ENCODE results near the gene ITPR2.
"Not testable (repeated sequence)": the region's sequence is repeated elsewhere in the genome, so short reads cannot be mapped to it uniquely, and the experiment has no call there.

The ITPR2 gene

GRCh38 chr12:26832822-26833742 lies at the start of gene ITPR2:
TSS of gene ITPR2 (minus strand) at chr12:26833194. CDS start at chr12:26832781, 413 bp downstream.
- H3K4me3 Mint-ChIP-seq = peak within 1 kb of the TSS; percentile 98 to 99
- H3K27ac Mint-ChIP-seq = peak within 1 kb of the TSS; percentile 99
- H3K27me3 Mint-ChIP-seq = no peaks in the 10 kb centered on the region
- H3K4me1 Mint-ChIP-seq = peaks cover 45% of the 10 kb centered on the region
- peak; percentile 91 for ATAC-seq
- no peaks in the 10 kb centered on the region for H3K9me3 Mint-ChIP-seq
- DNase-seq = peak; percentile 91 to 92

DNA sequence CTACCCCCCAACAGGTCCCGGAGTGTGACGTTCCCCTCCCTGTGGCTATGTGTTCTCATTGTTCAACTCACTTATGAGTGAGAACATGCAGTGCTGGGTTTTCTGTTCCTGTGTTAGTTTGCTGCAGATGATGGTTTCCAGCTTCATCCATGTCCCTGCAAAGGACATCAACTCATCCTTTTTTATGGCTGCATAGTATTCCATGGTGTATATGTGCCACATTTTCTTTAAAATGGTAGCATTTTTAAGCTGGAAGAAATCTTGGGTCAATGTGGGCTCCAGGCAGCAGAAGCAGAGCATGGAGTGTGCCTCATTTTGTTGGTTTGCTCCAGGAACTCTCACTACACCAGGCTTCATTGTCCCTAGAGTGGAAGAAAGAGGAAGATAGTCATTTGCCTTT lies 47.6 kb upstream of the ITPR2 start:
- H3K27ac Mint-ChIP-seq = peak overlapping the region in 1 of 2 donors; percentile 7
- DNase-seq (no peak), ATAC-seq (no peak)
- no peak overlapping the region for H3K4me3 Mint-ChIP-seq
- peaks cover 12% of the 10 kb centered on the region for H3K4me1 Mint-ChIP-seq
- no peaks in the 10 kb centered on the region for H3K9me3 Mint-ChIP-seq
- H3K27me3 Mint-ChIP-seq = peaks cover 19% of the 10 kb centered on the region

- no peaks in the 10 kb centered on the region for H3K9me3 Mint-ChIP-seq
- DNase-seq (no peak), ATAC-seq (no peak)
- no peak overlapping the region for H3K4me3 Mint-ChIP-seq
- peaks cover 19% of the 10 kb centered on the region for H3K27me3 Mint-ChIP-seq
- no peak overlapping the region for H3K27ac Mint-ChIP-seq
- no peaks in the 10 kb centered on the region for H3K4me1 Mint-ChIP-seq
Measured at GRCh38 chr12:26878661-26879119, 45.7 kb upstream of the ITPR2 start.

DNA sequence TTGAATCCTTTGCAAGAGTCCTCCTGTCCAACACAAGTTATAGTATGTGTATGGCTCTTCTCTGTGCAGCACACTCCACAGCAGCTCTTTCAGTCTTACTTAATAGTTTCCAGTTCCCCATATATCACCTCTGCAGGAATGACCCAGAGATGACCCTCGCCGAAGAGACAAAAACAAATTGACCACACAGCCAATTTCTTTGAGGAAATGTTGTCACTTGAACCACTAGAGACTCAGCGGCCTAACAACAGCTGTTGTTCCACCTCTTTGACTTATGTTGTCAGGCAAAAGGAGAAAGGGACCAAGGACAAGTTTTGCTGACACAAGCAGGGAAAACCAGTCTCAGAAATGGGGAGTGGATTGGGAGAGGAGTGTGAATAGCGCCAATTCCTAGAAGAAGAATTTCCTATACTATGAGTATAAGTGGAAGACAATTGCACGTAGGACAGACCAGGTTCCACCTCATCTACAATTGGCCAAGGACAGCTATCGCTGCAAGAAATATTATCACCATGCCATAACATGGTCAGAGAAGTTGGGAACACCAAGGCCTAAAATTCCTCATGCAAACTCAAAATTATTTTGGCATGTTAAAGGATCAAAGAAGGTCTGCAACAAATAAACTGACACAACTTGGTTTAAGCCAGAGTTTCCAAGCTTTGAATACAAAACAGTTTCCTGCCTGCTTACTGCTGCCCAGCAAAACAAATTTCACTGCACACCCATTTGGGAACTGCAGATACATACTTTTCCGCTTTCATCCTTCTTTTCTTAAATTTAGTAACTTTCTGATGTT lies 41.7 kb upstream of the ITPR2 start:
- Mint-ChIP-seq H3K27ac (no peak overlapping the region), H3K4me3 (no peak overlapping the region), H3K9me3 (no peaks in the 10 kb centered on the region), H3K27me3 (peaks cover 13% of the 10 kb centered on the region), H3K4me1 (peaks cover 14% of the 10 kb centered on the region)
- ATAC-seq (no peak), DNase-seq (no peak)

GRCh38 chr12:26872625-26873024 lies 39.6 kb upstream of the ITPR2 start:
- H3K4me3 Mint-ChIP-seq = no peak overlapping the region
- H3K27me3 Mint-ChIP-seq = peaks cover 13% of the 10 kb centered on the region
- DNase-seq (no peak), ATAC-seq (no peak)
- H3K9me3 Mint-ChIP-seq = no peaks in the 10 kb centered on the region
- H3K4me1 Mint-ChIP-seq = peaks cover 22% of the 10 kb centered on the region
- H3K27ac Mint-ChIP-seq = no peak overlapping the region

DNA sequence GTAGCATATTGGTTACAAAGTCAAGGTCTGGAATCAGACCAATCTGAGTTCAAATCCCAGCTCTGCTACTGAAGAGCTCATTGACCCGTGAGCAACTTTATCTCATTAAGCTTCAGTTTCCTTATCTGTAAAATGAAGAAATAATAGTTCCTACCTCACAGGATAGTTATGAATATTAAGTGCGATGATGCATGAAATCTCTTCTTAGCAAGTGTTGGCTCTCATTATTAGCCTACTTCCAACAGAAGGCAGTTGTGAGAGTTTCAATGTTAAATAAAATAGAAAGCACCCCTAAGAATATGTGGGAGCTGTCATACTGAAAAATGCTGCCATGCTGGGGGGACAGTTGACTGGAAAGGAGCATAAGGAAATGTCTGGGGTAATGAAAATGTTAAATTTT lies 39.0 kb upstream of the ITPR2 start:
- DNase-seq = no peak
- Mint-ChIP-seq H3K27ac (no peak overlapping the region), H3K4me3 (no peak overlapping the region), H3K27me3 (peaks cover 13% of the 10 kb centered on the region), H3K9me3 (no peaks in the 10 kb centered on the region), H3K4me1 (peaks cover 28% of the 10 kb centered on the region)
- ATAC-seq = no peak

GRCh38 chr12:26870491-26871419 lies 37.8 kb upstream of the ITPR2 start:
- H3K27me3 Mint-ChIP-seq = peaks cover 13% of the 10 kb centered on the region
- no peaks in the 10 kb centered on the region for H3K9me3 Mint-ChIP-seq
- DNase-seq (no peak), ATAC-seq (peak; percentile 6)
- no peak overlapping the region for H3K4me3 Mint-ChIP-seq
- peak overlapping the region in 1 of 2 donors; percentile 75 for H3K27ac Mint-ChIP-seq
- H3K4me1 Mint-ChIP-seq = peaks cover 39% of the 10 kb centered on the region

- H3K4me3 Mint-ChIP-seq = no peak overlapping the region
- DNase-seq (no peak), ATAC-seq (peak; percentile 18)
- no peaks in the 10 kb centered on the region for H3K9me3 Mint-ChIP-seq
- H3K27ac Mint-ChIP-seq = peak overlapping the region in 1 of 2 donors; percentile 75
- H3K27me3 Mint-ChIP-seq = peaks cover 13% of the 10 kb centered on the region
- H3K4me1 Mint-ChIP-seq = peaks cover 39% of the 10 kb centered on the region
Measured at GRCh38 chr12:26869908-26870459, 37.0 kb upstream of the ITPR2 start.

- Mint-ChIP-seq H3K27me3 (peaks cover 13% of the 10 kb centered on the region), H3K27ac (no peak overlapping the region), H3K4me1 (peaks cover 39% of the 10 kb centered on the region), H3K9me3 (no peaks in the 10 kb centered on the region), H3K4me3 (no peak overlapping the region)
- no peak for ATAC-seq
- DNase-seq = no peak
Measured at GRCh38 chr12:26869104-26869494, 36.1 kb upstream of the ITPR2 start.

DNA sequence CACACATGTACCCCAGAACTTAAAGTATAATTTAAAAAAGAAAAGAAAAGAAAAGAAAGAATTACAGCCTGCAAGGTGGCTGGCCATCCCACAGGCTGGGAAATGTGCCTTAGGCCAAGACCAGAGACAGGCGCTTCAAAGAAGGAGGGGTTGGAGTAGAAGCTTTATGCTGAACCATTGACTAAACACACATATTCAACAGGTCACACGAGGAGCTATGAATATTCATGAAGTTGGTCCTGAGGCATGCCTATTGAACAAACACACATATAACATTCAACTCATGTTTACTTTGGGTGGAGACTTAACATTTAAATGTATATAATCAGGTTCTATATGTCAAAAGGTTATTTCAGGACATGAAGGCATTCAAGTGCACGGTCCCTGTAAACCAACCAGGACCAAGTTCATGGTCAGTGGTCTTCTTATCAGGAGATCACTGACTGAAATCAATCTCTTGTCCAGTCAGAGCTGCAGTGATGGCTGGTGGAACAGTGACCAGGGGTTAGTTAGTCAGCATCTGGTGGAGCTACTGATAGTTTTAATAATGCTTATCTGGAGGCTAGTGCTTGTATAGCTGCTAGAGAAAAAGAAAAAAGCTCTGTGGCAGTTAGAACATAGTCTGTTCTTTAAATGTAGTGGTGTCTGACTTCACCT lies 35.6 kb upstream of the ITPR2 start:
- ATAC-seq (no peak), DNase-seq (no peak)
- Mint-ChIP-seq H3K27me3 (peaks cover 14% of the 10 kb centered on the region), H3K27ac (no peak overlapping the region), H3K9me3 (no peaks in the 10 kb centered on the region), H3K4me3 (no peak overlapping the region), H3K4me1 (peaks cover 39% of the 10 kb centered on the region)

DNA sequence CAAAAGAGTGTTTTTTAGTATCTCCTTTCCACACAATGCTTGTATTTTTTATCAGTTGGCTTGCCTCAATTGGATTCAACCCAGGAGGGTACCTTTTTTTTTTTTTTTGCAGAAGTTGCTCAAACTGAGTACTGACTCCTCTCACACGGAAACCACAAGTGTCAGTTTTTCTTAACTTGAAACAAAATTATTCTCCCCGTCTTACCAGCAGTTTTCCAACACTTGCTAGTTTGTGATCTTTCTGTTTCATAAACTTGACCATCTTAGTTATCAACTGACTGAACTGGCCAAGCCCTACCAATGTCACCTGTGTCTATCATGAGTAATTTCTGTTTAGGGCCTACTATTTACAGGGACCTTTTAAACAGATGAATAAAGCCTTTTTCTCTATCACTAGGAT lies 34.1 kb upstream of the ITPR2 start:
- H3K27me3 Mint-ChIP-seq = peaks cover 24% of the 10 kb centered on the region
- DNase-seq (peak in 1 of 2 donors; percentile 14), ATAC-seq (peak; percentile 91)
- H3K4me3 Mint-ChIP-seq = peak overlapping the region in 1 of 2 donors; percentile 7
- H3K4me1 Mint-ChIP-seq = peaks cover 39% of the 10 kb centered on the region
- H3K9me3 Mint-ChIP-seq = no peaks in the 10 kb centered on the region
- peak overlapping the region in 1 of 2 donors; percentile 55 for H3K27ac Mint-ChIP-seq

- Mint-ChIP-seq H3K27ac (no peak overlapping the region), H3K4me1 (peaks cover 24% of the 10 kb centered on the region), H3K4me3 (no peak overlapping the region), H3K9me3 (no peaks in the 10 kb centered on the region), H3K27me3 (peaks cover 12% of the 10 kb centered on the region)
- no peak for ATAC-seq
- no peak for DNase-seq
Measured at GRCh38 chr12:26863515-26863914, 30.5 kb upstream of the ITPR2 start.

- H3K9me3 Mint-ChIP-seq, H3K27ac Mint-ChIP-seq, DNase-seq, H3K4me3 Mint-ChIP-seq, ATAC-seq: not testable (repeated sequence)
- Mint-ChIP-seq H3K4me1 (peaks cover 19% of the 10 kb centered on the region), H3K27me3 (peaks cover 12% of the 10 kb centered on the region)
Measured at GRCh38 chr12:26862787-26863186, 29.8 kb upstream of the ITPR2 start.

DNA sequence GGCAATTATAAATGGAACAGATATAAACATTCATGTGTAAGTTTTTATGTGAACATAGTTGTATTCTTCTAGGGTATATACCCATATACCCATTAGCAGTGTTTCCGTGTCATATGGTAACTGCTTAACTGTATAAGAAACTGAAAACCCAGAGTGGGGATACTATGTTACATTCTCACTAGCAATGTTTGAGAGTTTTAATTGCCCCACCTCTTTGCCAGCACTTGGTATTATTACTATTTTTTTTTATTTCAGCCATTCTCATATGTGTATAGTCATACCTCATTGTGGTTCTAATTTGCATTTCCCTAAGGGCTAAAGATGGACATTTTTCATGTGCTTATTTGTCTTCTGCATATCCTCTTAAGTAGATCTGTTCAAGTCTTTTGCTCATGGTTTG lies 28.7 kb upstream of the ITPR2 start:
- ATAC-seq = no peak
- Mint-ChIP-seq H3K9me3 (no peaks in the 10 kb centered on the region), H3K4me1 (peaks cover 8% of the 10 kb centered on the region), H3K4me3 (no peak overlapping the region), H3K27me3 (peaks cover 12% of the 10 kb centered on the region), H3K27ac (no peak overlapping the region)
- no peak for DNase-seq

All from stimulated activated naive CD8-positive, alpha-beta T cell treated with anti-CD3 and anti-CD28 coated beads, Interleukin-15, amount 100 ng/mL, for 72 hours (primary cell).